H1 (cell line): ENCODE data around the gene NOL9. TPM values are rescaled to one million over a fixed set of nuclear protein-coding genes. Genes with fewer than 3 reads are reported as not detected.

Experiments
- BCL11A ChIP-seq, 2 experiments: IDR thresholded peaks; one replicate each; pipeline ENCODE4 v1.6.1; 2011; ENCODE audit warnings: low read depth in 2 of 2, low read length in 2 of 2, mild to moderate bottlenecking in 2 of 2
- PHF8 ChIP-seq: fragments of 200-600 bp; sonication (generic); conservative IDR thresholded peaks from 2 replicates; pipeline ENCODE4 v1.7.1; 2012; ENCODE audit warnings: low read depth, mild to moderate bottlenecking, inconsistent platforms, low read length, moderate library complexity
- polyA plus RNA-seq, 7 experiments: library from polyadenylated mRNA; depleted of rRNA in 3 of 7; stranded (reverse) in 5 of 7; unstranded in 2 of 7; fragments of >200 nt in 5 of 7; fragments of 200-250 nt in 2 of 7; gene quantifications; 1 replicate in 5 of 7; 2 replicates in 1 of 7; 4 replicates in 1 of 7; pipeline versions ENCODE4 v1.2.1 to v1.2.3, GENCODE V29; 2011 to 2013; ENCODE audit warnings: missing spikeins in 2 of 7, mixed read lengths in 2 of 7
- total RNA-seq: library from RNA; stranded (reverse); fragmentation: NEBNext Ultra II Directional; extraction: Animal tissue kit (Norgen Biotek cat#: 25700); gene quantifications from 2 replicates; pipeline ENCODE4 v1.2.1, GENCODE V29; 2021
- TF ChIP-seq, protein P1 (sequence below): fragments of 300-600 bp; sonication (generic); IDR thresholded peaks from 2 replicates; pipeline ENCODE4 v1.7.1; 2012; ENCODE audit warnings: low read length, moderate library complexity, mild to moderate bottlenecking, inconsistent platforms; ENCODE audit not compliant: insufficient replicate concordance
- TF ChIP-seq, protein P2 (sequence below): IDR thresholded peaks from 2 replicates; pipeline ENCODE4 v1.6.1; 2011; ENCODE audit warnings: low read length, improper control_type of control experiment

NOL9 gene
- total and polyA plus RNA-seq, 2 of the 8 experiments (the other 6 are each of a cell fraction or from before 2014, with no cell fraction given): 17.1 to 38.1 TPM

DNA sequence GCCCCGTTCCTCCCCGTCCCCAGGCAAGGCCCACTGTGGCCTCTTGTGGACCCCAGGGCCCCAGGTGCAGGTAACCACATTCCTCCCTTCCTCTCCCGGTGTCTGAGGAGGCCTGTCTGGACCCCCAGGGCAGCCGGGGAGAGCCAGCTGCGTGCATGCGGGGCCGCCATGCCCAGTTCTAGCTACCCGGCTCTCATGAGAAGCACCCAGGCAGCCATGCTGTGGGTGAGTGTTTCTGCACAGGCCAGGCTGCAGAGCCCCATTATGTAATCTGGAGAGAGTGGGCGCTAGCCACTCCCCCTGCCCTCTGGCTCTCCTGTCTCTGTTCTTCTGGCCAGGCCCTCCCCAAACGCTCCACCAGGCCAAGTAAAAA, 44.4 kb downstream of the NOL9 start (continued):
- TF ChIP-seq, protein P1, sequence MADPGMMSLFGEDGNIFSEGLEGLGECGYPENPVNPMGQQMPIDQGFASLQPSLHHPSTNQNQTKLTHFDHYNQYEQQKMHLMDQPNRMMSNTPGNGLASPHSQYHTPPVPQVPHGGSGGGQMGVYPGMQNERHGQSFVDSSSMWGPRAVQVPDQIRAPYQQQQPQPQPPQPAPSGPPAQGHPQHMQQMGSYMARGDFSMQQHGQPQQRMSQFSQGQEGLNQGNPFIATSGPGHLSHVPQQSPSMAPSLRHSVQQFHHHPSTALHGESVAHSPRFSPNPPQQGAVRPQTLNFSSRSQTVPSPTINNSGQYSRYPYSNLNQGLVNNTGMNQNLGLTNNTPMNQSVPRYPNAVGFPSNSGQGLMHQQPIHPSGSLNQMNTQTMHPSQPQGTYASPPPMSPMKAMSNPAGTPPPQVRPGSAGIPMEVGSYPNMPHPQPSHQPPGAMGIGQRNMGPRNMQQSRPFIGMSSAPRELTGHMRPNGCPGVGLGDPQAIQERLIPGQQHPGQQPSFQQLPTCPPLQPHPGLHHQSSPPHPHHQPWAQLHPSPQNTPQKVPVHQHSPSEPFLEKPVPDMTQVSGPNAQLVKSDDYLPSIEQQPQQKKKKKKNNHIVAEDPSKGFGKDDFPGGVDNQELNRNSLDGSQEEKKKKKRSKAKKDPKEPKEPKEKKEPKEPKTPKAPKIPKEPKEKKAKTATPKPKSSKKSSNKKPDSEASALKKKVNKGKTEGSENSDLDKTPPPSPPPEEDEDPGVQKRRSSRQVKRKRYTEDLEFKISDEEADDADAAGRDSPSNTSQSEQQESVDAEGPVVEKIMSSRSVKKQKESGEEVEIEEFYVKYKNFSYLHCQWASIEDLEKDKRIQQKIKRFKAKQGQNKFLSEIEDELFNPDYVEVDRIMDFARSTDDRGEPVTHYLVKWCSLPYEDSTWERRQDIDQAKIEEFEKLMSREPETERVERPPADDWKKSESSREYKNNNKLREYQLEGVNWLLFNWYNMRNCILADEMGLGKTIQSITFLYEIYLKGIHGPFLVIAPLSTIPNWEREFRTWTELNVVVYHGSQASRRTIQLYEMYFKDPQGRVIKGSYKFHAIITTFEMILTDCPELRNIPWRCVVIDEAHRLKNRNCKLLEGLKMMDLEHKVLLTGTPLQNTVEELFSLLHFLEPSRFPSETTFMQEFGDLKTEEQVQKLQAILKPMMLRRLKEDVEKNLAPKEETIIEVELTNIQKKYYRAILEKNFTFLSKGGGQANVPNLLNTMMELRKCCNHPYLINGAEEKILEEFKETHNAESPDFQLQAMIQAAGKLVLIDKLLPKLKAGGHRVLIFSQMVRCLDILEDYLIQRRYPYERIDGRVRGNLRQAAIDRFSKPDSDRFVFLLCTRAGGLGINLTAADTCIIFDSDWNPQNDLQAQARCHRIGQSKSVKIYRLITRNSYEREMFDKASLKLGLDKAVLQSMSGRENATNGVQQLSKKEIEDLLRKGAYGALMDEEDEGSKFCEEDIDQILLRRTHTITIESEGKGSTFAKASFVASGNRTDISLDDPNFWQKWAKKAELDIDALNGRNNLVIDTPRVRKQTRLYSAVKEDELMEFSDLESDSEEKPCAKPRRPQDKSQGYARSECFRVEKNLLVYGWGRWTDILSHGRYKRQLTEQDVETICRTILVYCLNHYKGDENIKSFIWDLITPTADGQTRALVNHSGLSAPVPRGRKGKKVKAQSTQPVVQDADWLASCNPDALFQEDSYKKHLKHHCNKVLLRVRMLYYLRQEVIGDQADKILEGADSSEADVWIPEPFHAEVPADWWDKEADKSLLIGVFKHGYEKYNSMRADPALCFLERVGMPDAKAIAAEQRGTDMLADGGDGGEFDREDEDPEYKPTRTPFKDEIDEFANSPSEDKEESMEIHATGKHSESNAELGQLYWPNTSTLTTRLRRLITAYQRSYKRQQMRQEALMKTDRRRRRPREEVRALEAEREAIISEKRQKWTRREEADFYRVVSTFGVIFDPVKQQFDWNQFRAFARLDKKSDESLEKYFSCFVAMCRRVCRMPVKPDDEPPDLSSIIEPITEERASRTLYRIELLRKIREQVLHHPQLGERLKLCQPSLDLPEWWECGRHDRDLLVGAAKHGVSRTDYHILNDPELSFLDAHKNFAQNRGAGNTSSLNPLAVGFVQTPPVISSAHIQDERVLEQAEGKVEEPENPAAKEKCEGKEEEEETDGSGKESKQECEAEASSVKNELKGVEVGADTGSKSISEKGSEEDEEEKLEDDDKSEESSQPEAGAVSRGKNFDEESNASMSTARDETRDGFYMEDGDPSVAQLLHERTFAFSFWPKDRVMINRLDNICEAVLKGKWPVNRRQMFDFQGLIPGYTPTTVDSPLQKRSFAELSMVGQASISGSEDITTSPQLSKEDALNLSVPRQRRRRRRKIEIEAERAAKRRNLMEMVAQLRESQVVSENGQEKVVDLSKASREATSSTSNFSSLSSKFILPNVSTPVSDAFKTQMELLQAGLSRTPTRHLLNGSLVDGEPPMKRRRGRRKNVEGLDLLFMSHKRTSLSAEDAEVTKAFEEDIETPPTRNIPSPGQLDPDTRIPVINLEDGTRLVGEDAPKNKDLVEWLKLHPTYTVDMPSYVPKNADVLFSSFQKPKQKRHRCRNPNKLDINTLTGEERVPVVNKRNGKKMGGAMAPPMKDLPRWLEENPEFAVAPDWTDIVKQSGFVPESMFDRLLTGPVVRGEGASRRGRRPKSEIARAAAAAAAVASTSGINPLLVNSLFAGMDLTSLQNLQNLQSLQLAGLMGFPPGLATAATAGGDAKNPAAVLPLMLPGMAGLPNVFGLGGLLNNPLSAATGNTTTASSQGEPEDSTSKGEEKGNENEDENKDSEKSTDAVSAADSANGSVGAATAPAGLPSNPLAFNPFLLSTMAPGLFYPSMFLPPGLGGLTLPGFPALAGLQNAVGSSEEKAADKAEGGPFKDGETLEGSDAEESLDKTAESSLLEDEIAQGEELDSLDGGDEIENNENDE: no peak
- TF ChIP-seq BCL11A (IDR thresholded peaks at IDR 0.05; ENCODE audit: low read depth in 2 of 2, low read length in 2 of 2) (no peak), PHF8 (no peak)
- TF ChIP-seq, protein P2, sequence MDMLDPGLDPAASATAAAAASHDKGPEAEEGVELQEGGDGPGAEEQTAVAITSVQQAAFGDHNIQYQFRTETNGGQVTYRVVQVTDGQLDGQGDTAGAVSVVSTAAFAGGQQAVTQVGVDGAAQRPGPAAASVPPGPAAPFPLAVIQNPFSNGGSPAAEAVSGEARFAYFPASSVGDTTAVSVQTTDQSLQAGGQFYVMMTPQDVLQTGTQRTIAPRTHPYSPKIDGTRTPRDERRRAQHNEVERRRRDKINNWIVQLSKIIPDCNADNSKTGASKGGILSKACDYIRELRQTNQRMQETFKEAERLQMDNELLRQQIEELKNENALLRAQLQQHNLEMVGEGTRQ: no peak
